GF-D8 (cell line): ENCODE results near the gene TMTC4.
"Not testable (repeated sequence)": the region's sequence is repeated elsewhere in the genome, so short reads cannot be mapped to it uniquely, and the experiment has no call there.

Source experiments
- DNase-seq: peaks from one replicate; lab custom pipeline; 2025; lab: John Stamatoyannopoulos, UW

TMTC4 gene, protein sequence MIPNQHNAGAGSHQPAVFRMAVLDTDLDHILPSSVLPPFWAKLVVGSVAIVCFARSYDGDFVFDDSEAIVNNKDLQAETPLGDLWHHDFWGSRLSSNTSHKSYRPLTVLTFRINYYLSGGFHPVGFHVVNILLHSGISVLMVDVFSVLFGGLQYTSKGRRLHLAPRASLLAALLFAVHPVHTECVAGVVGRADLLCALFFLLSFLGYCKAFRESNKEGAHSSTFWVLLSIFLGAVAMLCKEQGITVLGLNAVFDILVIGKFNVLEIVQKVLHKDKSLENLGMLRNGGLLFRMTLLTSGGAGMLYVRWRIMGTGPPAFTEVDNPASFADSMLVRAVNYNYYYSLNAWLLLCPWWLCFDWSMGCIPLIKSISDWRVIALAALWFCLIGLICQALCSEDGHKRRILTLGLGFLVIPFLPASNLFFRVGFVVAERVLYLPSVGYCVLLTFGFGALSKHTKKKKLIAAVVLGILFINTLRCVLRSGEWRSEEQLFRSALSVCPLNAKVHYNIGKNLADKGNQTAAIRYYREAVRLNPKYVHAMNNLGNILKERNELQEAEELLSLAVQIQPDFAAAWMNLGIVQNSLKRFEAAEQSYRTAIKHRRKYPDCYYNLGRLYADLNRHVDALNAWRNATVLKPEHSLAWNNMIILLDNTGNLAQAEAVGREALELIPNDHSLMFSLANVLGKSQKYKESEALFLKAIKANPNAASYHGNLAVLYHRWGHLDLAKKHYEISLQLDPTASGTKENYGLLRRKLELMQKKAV

DNA sequence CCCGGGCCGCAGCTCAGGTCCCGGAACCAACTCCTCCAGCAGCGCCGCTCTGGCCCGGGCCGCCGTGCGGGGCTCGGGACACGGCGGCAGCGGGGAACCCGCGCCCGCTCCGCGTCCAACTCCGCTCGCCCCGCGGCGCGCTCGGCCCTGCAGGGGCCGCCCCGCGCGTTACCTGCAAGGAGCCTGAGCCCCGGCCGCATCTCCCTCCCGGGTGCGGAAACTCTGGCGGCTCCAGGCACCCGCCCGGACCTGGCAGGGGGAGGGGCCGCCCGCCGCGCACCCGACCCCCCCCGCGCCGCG is at the start of gene TMTC4:
Gene TMTC4 (minus strand): TSS at position 224 of the 300 bp plus-strand sequence. CDS start 4,433 bp downstream, outside the sequence.
- DNase-seq, result no peak

GRCh38 chr13:100722517-100722916 is 47.9 kb upstream of the TMTC4 start:
- DNase-seq, result no peak

DNA sequence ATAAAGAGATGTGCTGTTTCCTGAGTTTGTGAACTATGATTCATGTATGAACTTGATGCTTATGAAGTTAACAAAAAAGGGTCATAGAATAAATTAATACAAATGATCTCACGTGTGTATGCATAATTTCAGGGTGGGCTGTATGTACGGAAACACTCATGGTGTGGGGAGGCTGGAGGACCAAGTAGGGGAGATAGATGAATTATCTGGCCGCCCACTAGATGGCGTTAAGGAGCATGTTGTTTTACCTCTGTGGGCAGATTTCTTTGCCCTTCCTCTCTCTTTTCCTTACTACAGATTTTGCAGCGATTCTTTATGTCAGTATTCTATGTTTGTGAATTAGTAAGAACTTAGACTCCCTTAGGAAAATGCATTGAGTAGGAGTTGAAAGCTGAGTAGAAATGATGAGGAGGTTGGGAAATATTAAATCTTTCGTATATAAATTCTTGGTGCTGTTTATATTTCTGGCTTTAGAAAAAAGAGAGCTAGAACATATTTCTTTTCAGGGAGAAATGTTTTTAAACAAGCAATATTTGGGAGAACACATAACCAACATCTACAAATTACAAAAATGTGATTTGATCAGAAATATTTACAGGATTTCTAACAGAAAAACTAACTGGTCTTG is 47.4 kb upstream of the TMTC4 start:
- DNase-seq, result peak; percentile 17

DNA sequence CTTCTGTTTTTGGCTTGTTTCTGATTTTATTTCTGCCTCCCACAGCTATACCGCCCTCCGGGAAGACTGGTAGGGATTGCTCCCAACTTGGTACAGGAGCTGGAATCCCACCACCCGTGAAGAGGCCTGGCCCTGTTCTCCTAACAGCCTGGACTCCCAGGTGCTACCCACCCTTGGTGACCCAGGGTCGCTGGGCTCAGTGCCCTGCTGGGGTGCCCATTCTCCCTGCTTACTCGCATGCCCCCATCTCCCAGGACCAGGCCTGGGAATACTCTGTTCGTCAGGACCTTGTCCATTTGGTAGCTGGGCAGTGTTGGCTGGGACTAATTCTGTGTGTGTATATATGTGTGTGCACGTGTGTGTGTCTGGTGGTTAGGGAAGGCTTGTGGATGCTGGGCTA is 41.0 kb upstream of the TMTC4 start:
- DNase-seq, result no peak

GRCh38 chr13:100714478-100714877 is 39.9 kb upstream of the TMTC4 start:
- DNase-seq, result no peak

DNA sequence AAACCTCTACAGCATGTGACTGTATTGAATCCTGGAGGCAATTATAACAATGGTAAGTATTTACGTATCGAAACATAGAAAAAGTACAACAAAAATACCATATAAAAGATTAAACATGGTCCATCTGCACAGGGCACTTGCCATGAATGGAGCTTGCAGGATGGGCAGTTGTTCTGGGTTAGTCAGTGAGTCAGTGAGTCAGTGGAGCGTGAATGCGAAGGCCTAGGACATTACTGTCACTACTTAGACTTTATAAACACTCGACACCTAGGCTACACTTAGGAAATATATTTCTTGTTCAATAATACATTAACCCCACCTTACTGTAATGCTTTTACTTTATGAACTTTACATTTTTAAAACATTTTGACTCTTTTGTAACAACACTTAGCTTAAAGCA is 35.6 kb upstream of the TMTC4 start:
- DNase-seq, result no peak

GRCh38 chr13:100707818-100708740 is 33.5 kb upstream of the TMTC4 start:
- peak; percentile 12 for DNase-seq

DNA sequence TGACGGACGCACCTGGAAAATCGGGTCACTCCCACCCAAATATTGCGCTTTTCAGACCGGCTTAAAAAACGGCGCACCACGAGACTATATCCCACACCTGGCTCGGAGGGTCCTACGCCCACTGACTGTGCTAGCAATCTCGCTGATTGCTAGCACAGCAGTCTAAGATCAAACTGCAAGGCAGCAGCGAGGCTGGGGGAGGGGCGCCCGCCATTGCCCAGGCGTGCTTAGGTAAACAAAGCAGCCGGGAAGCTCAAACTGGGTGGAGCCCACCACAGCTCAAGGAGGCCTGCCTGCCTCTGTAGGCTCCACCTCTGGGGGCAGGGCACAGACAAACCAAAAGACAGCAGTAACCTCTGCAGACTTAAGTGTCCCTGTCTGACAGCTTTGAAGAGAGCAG is 23.7 kb upstream of the TMTC4 start:
- DNase-seq, result not testable (repeated sequence)

- no peak for DNase-seq
Measured at GRCh38 chr13:100695509-100695773, 20.8 kb upstream of the TMTC4 start.

- no peak for DNase-seq
Measured at GRCh38 chr13:100694722-100695508, 20.3 kb upstream of the TMTC4 start.

GRCh38 chr13:100689191-100689590 is 14.6 kb upstream of the TMTC4 start:
- DNase-seq, result no peak

GRCh38 chr13:100680131-100680530 is 5.5 kb upstream of the TMTC4 start:
- no peak for DNase-seq

DNA sequence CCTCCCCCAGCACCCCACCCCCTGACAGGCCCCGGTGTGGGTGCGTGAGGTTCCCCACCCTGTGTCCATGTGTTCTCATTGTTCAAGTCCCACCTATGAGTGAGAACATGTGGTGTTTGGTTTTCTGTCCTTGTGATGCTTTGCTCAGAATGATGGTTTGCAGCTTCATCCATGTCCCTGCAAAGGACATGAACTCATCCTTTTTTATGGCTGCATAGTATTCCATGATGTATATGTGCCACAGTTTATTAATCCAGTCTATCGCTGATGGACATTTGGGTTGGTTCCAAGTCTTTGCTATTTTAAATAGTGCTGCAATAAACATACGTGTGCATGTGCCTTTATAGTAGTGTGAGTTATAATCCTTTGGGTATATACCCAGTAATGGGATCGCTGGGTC is 2.5 kb upstream of the TMTC4 start:
- not testable (repeated sequence) for DNase-seq

- no peak for DNase-seq
Measured at GRCh38 chr13:100675661-100676129, 1.1 kb upstream of the TMTC4 start.

- DNase-seq, result peak; percentile 95
Measured at GRCh38 chr13:100674872-100675660, 471 bp upstream of the TMTC4 start.

DNA sequence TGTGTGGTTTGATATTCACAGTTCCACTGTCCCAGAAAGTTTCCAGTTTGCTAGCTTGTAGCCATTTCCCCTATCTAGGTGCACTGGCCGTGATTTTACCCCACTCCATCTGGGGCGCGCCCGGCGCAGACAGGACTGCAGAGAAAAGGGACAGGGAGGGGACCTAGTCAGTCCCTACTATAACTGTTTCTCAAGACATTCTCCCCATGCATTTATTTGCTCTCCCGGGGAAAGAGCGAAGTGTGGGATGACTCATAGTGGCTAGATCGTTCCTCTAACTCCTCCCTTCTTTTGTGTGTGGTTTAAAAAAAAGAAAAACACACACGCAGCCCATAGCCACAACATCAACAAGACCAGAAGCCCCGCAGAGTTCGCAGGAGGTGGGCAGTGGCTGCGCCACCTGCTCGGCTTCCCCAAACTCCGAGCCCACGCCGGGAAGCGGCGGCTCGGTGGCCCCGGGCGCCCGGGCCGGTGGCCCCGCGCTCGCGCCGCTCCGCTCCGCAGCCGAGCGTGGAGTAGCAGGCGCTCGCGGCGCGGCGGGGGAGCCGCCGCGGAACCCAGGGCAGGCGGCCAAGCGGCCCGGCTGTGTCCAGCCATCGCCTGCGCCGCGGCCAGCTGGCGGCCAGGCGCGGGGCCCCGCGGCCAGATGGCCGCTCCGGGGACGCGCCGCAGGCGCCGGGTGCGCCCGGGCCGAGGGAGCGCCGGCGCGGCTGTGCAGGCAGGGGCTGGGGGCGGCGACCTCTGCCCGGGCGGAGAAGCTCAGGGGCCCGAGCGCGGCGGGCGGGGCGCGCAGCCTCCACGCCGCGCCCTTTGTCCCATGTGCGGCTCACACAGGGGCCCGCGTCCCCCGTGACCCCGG is 653 bp downstream of the TMTC4 start:
- DNase-seq, result peak; percentile 48

GRCh38 chr13:100673376-100673712 is 1.3 kb downstream of the TMTC4 start:
- no peak for DNase-seq

- DNase-seq, result no peak
Measured at GRCh38 chr13:100671389-100672182, 3.0 kb downstream of the TMTC4 start.

DNA sequence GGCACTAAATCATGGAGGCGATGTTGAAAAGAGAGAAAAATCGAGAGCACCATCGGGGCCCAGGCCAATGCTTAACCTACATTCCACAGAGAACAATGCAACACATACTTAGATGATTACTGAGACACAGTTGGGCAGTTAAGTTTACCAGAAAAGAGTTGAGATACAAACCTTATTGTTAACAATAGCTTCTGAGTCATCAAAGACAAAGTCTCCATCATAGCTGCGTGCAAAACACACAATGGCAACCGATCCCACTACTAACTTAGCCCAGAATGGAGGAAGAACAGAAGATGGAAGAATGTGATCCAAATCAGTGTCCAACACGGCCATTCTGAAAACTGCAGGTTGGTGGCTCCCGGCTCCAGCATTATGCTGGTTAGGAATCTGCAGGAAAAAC is 6.2 kb downstream of the TMTC4 start:
- DNase-seq, result no peak
